H9 (cell line): ENCODE results near the gene FRRS1L. TPM values are rescaled to one million over a fixed set of nuclear protein-coding genes. Genes with fewer than 3 reads are reported as not detected.

ENCODE experiments used
- DNase-seq: peaks from one replicate; pipeline ENCODE4 v3.0.0-alpha.2; 2017
- H2AFZ ChIP-seq: one replicate; pipeline ENCODE4 v1.6.1; 2013; ENCODE audit warnings: mild to moderate bottlenecking, low read length, control low read depth, moderate library complexity
- H2AK5ac ChIP-seq: 2 replicates; pipeline ENCODE4 v1.6.1; 2013; ENCODE audit warnings: low read length, control low read depth, mixed read lengths; ENCODE audit not compliant: insufficient read length
- H2BK120ac ChIP-seq: one replicate; pipeline ENCODE4 v1.6.1; 2013; ENCODE audit warnings: low read depth, mild to moderate bottlenecking, low read length, control low read depth, inconsistent platforms; ENCODE audit not compliant: poor library complexity, severe bottlenecking
- H2BK12ac ChIP-seq: 2 replicates; pipeline ENCODE4 v1.6.1; 2013; ENCODE audit warnings: low read length, control low read depth, mixed read lengths, low read depth; ENCODE audit not compliant: insufficient read length
- H2BK15ac ChIP-seq: 2 replicates; pipeline ENCODE4 v1.6.1; 2013; ENCODE audit warnings: low read depth, low read length, control low read depth
- H2BK20ac ChIP-seq: one replicate; pipeline ENCODE4 v1.6.1; 2013; ENCODE audit warnings: low read depth, mild to moderate bottlenecking, low read length, control low read depth, inconsistent platforms; ENCODE audit not compliant: poor library complexity, severe bottlenecking
- H2BK5ac ChIP-seq: 2 replicates; pipeline ENCODE4 v1.6.1; 2013; ENCODE audit warnings: low read length, control low read depth, mixed read lengths; ENCODE audit not compliant: insufficient read length
- H3K14ac ChIP-seq: 2 replicates; pipeline ENCODE4 v1.6.1; 2013; ENCODE audit warnings: low read length, control low read depth; ENCODE audit not compliant: insufficient read depth
- H3K18ac ChIP-seq: 2 replicates; pipeline ENCODE4 v1.6.1; 2013; ENCODE audit warnings: low read depth, mild to moderate bottlenecking, mixed read lengths, low read length, control low read depth; ENCODE audit not compliant: insufficient read length
- H3K23ac ChIP-seq: 2 replicates; pipeline ENCODE4 v1.6.1; 2013; ENCODE audit warnings: low read length, control low read depth, mixed read lengths, low read depth; ENCODE audit not compliant: insufficient read length
- H3K23me2 ChIP-seq: 2 replicates; pipeline ENCODE4 v1.6.1; 2013; ENCODE audit warnings: low read depth, mild to moderate bottlenecking, mixed read lengths, low read length, control low read depth; ENCODE audit not compliant: insufficient read length, poor library complexity, severe bottlenecking
- H3K27ac ChIP-seq: 2 replicates; pipeline ENCODE4 v1.5.1; 2013; ENCODE audit warnings: low read length, control low read depth, mixed read lengths, low read depth; ENCODE audit not compliant: insufficient read length
- H3K27me3 ChIP-seq: 2 replicates; pipeline ENCODE4 v1.6.1; 2013; ENCODE audit warnings: low read length, control low read depth, inconsistent platforms; ENCODE audit not compliant: insufficient read depth
- H3K4ac ChIP-seq: 2 replicates; pipeline ENCODE4 v1.6.1; 2013; ENCODE audit warnings: low read depth, mild to moderate bottlenecking, control low read depth, inconsistent platforms, low read length, moderate library complexity
- H3K4me1 ChIP-seq: 2 replicates; pipeline ENCODE4 v1.6.1; 2013; ENCODE audit warnings: low read length, control low read depth, inconsistent platforms; ENCODE audit not compliant: insufficient read depth
- H3K4me2 ChIP-seq: 2 replicates; pipeline ENCODE4 v1.6.1; 2013; ENCODE audit warnings: low read length, control low read depth, mixed read lengths; ENCODE audit not compliant: insufficient read length, insufficient read depth
- H3K56ac ChIP-seq: 2 replicates; pipeline ENCODE4 v1.6.1; 2013; ENCODE audit warnings: low read depth, mild to moderate bottlenecking, mixed read lengths, low read length, control low read depth; ENCODE audit not compliant: insufficient read length
- H3K79me1 ChIP-seq: 2 replicates; pipeline ENCODE4 v1.6.1; 2013; ENCODE audit warnings: low read depth, mild to moderate bottlenecking, moderate library complexity, low read length, control low read depth, inconsistent platforms; ENCODE audit not compliant: insufficient read depth, poor library complexity, severe bottlenecking
- H3K79me2 ChIP-seq: 2 replicates; pipeline ENCODE4 v1.6.1; 2013; ENCODE audit warnings: low read length, control low read depth, inconsistent platforms; ENCODE audit not compliant: insufficient read depth
- H3K9ac ChIP-seq: 2 replicates; pipeline ENCODE4 v1.6.1; 2013; ENCODE audit warnings: low read length, control low read depth, mixed read lengths; ENCODE audit not compliant: insufficient read length; ENCODE audit errors: extremely low read depth
- H3K9me3 ChIP-seq: one replicate; pipeline ENCODE4 v1.6.1; 2013; ENCODE audit warnings: low read depth, low read length, inconsistent platforms; ENCODE audit not compliant: control insufficient read depth
- H3T11ph ChIP-seq: one replicate; pipeline ENCODE4 v1.6.1; 2013; ENCODE audit warnings: mild to moderate bottlenecking, low read length, control low read depth, inconsistent platforms
- H4K20me1 ChIP-seq: one replicate; pipeline ENCODE4 v1.6.1; 2013; ENCODE audit not compliant: control insufficient read depth, insufficient read length, insufficient read depth
- H4K5ac ChIP-seq: 2 replicates; pipeline ENCODE4 v1.6.1; 2013; ENCODE audit warnings: low read depth, mild to moderate bottlenecking, mixed read lengths, low read length, control low read depth; ENCODE audit not compliant: insufficient read length
- H4K8ac ChIP-seq: replicated peaks from 2 replicates; pipeline ENCODE4 v1.6.1; 2013; ENCODE audit warnings: low read length, control low read depth, mixed read lengths, low read depth; ENCODE audit not compliant: insufficient read length
- H4K91ac ChIP-seq: 2 replicates; pipeline ENCODE4 v1.6.1; 2013; ENCODE audit warnings: low read depth, mild to moderate bottlenecking, moderate library complexity, mixed read lengths, low read length, control low read depth; ENCODE audit not compliant: insufficient read length
- H3K27ac Mint-ChIP-seq, 3 experiments: 2 replicates in 2 of 3; 3 replicates in 1 of 3; pipeline ENCODE4 v1.8.0; 2020 to 2021; ENCODE audit warnings: mixed read lengths in 3 of 3, mild to moderate bottlenecking in 1 of 3, moderate library complexity in 1 of 3
- H3K27me3 Mint-ChIP-seq: 2 replicates; pipeline ENCODE4 v1.8.0; 2021; ENCODE audit warnings: low read depth, mild to moderate bottlenecking, moderate library complexity, mixed read lengths
- H3K36me3 Mint-ChIP-seq, 3 experiments: 2 replicates in 2 of 3; 3 replicates in 1 of 3; pipeline ENCODE4 v1.8.0; 2020 to 2021; ENCODE audit warnings: low read depth in 3 of 3, mixed read lengths in 3 of 3; ENCODE audit not compliant: insufficient read depth in 1 of 3
- H3K4me1 Mint-ChIP-seq, 2 experiments: 2 replicates each; pipeline ENCODE4 v1.8.0; 2020; ENCODE audit warnings: mixed read lengths in 2 of 2
- H3K4me3 Mint-ChIP-seq, 2 experiments: 2 replicates in 1 of 2; 3 replicates in 1 of 2; pipeline ENCODE4 v1.8.0; 2020 to 2021; ENCODE audit warnings: mild to moderate bottlenecking in 2 of 2, mixed read lengths in 2 of 2, moderate library complexity in 1 of 2
- H3K9me3 Mint-ChIP-seq, 2 experiments: 2 replicates in 1 of 2; 3 replicates in 1 of 2; pipeline ENCODE4 v1.8.0; 2020; ENCODE audit warnings: mild to moderate bottlenecking in 2 of 2, mixed read lengths in 2 of 2, moderate library complexity in 1 of 2
- CTCF ChIP-seq: fragments of 200-600 bp; sonication (generic); conservative IDR thresholded peaks from 3 replicates; pipeline ENCODE4 v1.8.0; 2021; ENCODE audit warnings: antibody characterized with exemption, mild to moderate bottlenecking
- WGBS: extraction: QIAGEN DNeasy Blood & Tissue Kit; methylation state at CpG from one replicate; pipeline ENCODE4 v1.1.7; 2013; ENCODE audit warnings: missing lambda C conversion rate, low lambda C conversion rate, mixed read lengths; ENCODE audit not compliant: insufficient read length; ENCODE audit errors: extremely low coverage; 5-methylcytosine and 5-hydroxymethylcytosine counted together
- total RNA-seq: library from RNA; stranded (reverse); gene quantifications from 2 replicates; pipeline ENCODE4 v1.2.1, GENCODE V29; 2021

FRRS1L gene
- total RNA-seq, 1 experiment from 2014 or later, result 3.3 TPM

- Mint-ChIP-seq H3K4me1 (peaks cover 7% of the 10 kb centered on the region in 2 experiments), H3K27me3 (no peaks in the 10 kb centered on the region), H3K36me3 (no peaks in the 10 kb centered on the region), H3K4me3 (no peak overlapping the region), H3K27ac (no peak overlapping the region), H3K9me3 (no peaks in the 10 kb centered on the region; a peak in 1 of 5 replicates)
- WGBS, result no CpG with 5 or more reads among the region's 2 CpGs
- H3K4ac ChIP-seq, result no peak overlapping the region
- H2BK15ac ChIP-seq, result no peak overlapping the region
- H3K18ac ChIP-seq, result no peak overlapping the region
- H3K23ac ChIP-seq, result no peak overlapping the region
- H3K27me3 ChIP-seq, result no peaks in the 10 kb centered on the region
- no peak overlapping the region for H4K91ac ChIP-seq
- no peaks in the 10 kb centered on the region for H3K23me2 ChIP-seq
- TF ChIP-seq CTCF, result no peak
- DNase-seq, result no peak
- no peak overlapping the region for H2BK12ac ChIP-seq
- H3K4me1 ChIP-seq, result no peaks in the 10 kb centered on the region
- no peak overlapping the region for H4K8ac ChIP-seq
- no peak overlapping the region for H3K14ac ChIP-seq
- H3T11ph ChIP-seq, result no peak overlapping the region
- no peak overlapping the region for H2BK120ac ChIP-seq
- no peaks in the 10 kb centered on the region for H3K79me1 ChIP-seq
- no peaks in the 10 kb centered on the region for H3K9me3 ChIP-seq
- H4K5ac ChIP-seq, result no peak overlapping the region
- H3K4me2 ChIP-seq, result no peak overlapping the region
- no peak overlapping the region for H2AFZ ChIP-seq
- H2BK20ac ChIP-seq, result no peak overlapping the region
- no peak overlapping the region for H3K9ac ChIP-seq
- H3K79me2 ChIP-seq, result no peaks in the 10 kb centered on the region
- H4K20me1 ChIP-seq, result no peaks in the 10 kb centered on the region
- H2AK5ac ChIP-seq, result no peak overlapping the region
- H2BK5ac ChIP-seq, result no peak overlapping the region
- no peak overlapping the region for H3K56ac ChIP-seq
- no peak overlapping the region for H3K27ac ChIP-seq
These were observed 28.6 kb downstream of the FRRS1L start for GRCh38 chr9:109138421-109138820.
